22Rv1 (cell line): Measurements from ENCODE around the gene OGDHL.

ENCODE experiments used
- ZFX ChIP-seq: fragments of 450-650 bp; IDR thresholded peaks from 2 replicates; pipeline ENCODE4 v1.6.1; 2017; ENCODE audit warnings: antibody characterized with exemption, borderline replicate concordance
- TF ChIP-seq, protein P1 (sequence below): fragments of 450-650 bp; IDR thresholded peaks from 2 replicates; pipeline ENCODE4 v1.5.1; 2017; ENCODE audit warnings: mild to moderate bottlenecking

DNA sequence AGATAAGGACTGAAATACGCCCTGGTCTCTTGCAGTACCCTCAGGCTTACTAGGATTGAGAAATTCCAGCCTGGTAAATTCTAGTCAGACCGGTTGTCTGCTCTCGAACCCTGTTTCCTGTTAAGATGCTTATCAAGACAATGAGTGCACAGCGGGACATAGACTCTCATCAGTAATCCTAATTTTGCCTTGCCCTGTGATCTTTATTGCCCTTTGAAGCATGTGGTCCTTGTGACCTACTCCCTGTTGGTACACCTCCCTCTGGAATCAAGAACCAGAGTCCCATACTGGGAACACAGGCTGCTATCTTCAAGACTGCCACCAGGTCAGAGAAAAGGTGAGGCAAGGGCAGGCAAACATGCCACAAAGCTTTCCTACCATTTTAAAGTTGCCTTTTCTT lies 75.5 kb downstream of the OGDHL start:
- TF ChIP-seq, protein P1, sequence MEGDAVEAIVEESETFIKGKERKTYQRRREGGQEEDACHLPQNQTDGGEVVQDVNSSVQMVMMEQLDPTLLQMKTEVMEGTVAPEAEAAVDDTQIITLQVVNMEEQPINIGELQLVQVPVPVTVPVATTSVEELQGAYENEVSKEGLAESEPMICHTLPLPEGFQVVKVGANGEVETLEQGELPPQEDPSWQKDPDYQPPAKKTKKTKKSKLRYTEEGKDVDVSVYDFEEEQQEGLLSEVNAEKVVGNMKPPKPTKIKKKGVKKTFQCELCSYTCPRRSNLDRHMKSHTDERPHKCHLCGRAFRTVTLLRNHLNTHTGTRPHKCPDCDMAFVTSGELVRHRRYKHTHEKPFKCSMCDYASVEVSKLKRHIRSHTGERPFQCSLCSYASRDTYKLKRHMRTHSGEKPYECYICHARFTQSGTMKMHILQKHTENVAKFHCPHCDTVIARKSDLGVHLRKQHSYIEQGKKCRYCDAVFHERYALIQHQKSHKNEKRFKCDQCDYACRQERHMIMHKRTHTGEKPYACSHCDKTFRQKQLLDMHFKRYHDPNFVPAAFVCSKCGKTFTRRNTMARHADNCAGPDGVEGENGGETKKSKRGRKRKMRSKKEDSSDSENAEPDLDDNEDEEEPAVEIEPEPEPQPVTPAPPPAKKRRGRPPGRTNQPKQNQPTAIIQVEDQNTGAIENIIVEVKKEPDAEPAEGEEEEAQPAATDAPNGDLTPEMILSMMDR = no peak
- no peak for TF ChIP-seq ZFX
